ENCODE measurements around the gene LRRC8D.

DNA sequence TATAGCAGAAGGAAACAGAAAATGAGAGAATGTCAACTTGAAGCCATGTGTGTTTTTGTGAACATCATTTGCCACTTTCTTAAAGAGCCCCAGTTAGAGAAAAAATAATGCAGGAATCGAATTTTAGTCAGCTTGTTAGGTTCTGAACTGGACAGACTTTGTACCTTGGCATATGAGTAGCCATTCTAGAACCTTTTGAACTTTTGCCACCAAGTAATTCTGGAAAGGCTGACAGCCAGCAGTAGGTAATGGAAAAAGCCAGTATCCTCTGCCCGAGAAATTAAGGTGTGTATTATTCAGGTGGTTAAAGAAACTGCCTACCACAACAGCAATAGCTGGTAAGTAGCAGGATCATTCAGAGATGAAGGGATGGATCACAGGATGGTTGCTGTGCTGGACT is 20.7 kb downstream of the LRRC8D start:
- no peak for TF ChIP-seq POLR2A (IDR thresholded peaks at IDR 0.05; ENCODE audit: low read length)
- TF ChIP-seq GATA1 (IDR thresholded peaks at IDR 0.05; ENCODE audit: low read depth, low read length), result no peak
